Measurements from ENCODE around the gene SLC5A4.

Gene SLC5A4

DNA sequence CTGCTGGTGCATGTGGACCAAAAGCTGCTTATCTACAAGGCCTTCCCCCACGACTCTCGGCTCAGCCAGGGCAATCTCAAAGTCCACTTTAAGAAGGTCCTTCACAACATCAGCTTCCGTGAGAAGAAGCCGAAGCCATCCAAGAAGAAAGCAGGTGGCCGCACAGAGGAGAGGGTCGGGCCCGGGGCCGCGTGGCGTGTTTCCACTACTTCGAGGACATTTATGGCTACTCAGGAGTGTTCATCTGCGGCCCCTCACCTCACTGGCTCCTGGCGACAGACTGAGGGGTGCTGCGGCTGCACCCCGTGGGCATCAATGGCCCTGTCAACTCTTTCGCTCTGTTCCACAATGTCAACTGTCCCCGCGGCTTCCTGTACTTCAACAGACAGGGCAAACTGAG is 16.2 kb upstream of the SLC5A4 start:
- Histone ChIP-seq H3K9ac (ENCODE audit: low read length) (no peak overlapping the region), H3K4me3 (ENCODE audit: insufficient read depth, low read length, poor library complexity, severe bottlenecking) (no peak overlapping the region), H2AFZ (ENCODE audit: low read depth, low read length, severe bottlenecking) (no peak overlapping the region), H3K9me2 (replicated peaks; ENCODE audit: insufficient read depth, low read length) (no peaks in the 10 kb centered on the region), H3K79me2 (ENCODE audit: insufficient read depth, low read length) (no peaks in the 10 kb centered on the region), H3K36me3 (ENCODE audit: low read length) (no peaks in the 10 kb centered on the region), H3F3A (ENCODE audit: insufficient read depth) (no peaks in the 10 kb centered on the region), H4K20me1 (ENCODE audit: low read depth, low read length) (no peaks in the 10 kb centered on the region), H3K9me3 (ENCODE audit: insufficient read depth, low read length) (no peaks in the 10 kb centered on the region), H3K27me3 (ENCODE audit: low read length) (no peaks in the 10 kb centered on the region), H3K4me2 (ENCODE audit: low read depth, low read length, poor library complexity, severe bottlenecking) (no peak overlapping the region), H3K27ac (ENCODE audit: low read depth, low read length) (no peak overlapping the region)
- TF ChIP-seq EZH2phosphoT487 (conservative IDR thresholded peaks at IDR 0.05; ENCODE audit: low read length) = no peak
- TF ChIP-seq, protein P1, sequence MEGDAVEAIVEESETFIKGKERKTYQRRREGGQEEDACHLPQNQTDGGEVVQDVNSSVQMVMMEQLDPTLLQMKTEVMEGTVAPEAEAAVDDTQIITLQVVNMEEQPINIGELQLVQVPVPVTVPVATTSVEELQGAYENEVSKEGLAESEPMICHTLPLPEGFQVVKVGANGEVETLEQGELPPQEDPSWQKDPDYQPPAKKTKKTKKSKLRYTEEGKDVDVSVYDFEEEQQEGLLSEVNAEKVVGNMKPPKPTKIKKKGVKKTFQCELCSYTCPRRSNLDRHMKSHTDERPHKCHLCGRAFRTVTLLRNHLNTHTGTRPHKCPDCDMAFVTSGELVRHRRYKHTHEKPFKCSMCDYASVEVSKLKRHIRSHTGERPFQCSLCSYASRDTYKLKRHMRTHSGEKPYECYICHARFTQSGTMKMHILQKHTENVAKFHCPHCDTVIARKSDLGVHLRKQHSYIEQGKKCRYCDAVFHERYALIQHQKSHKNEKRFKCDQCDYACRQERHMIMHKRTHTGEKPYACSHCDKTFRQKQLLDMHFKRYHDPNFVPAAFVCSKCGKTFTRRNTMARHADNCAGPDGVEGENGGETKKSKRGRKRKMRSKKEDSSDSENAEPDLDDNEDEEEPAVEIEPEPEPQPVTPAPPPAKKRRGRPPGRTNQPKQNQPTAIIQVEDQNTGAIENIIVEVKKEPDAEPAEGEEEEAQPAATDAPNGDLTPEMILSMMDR (IDR thresholded peaks at IDR 0.05; ENCODE audit: insufficient read depth, low read length, poor library complexity, severe bottlenecking) = no peak

DNA sequence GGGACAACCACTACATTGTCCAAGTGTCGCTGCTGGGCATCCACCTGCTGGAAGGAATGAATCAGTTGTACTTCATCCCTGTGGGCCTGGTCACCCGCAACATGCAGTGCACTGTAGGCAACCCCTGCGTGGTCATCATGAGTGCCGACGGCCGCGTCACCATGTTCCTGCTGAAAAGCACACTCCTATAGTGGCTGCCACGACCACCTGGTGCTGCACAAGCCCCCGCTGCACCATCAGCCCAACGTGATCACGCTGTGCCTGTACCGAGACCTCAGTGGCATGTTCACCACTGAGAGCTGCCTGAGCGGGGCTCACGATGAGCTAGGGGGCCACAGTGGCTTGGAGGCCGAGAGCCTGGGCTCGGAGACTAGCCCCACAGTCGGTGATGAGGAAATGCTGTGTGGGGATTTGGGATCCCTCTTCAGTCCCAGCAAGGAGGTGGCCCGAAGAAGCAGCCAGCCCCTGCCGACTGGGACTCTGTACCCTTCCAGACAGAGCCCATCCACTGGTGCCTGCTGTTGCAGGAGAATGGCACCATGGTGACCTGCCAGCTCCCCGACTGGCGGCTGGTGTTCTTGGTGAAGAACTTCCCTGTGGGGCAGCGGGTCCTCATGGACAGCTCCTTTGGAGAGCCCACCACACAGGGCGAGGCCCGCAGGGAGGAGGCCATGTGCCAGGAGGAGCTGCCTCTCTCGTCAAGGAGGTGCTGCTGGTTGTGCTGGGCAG is 15.7 kb upstream of the SLC5A4 start:
- H3K36me3 ChIP-seq (ENCODE audit: low read length) = no peaks in the 10 kb centered on the region
- H3K27ac ChIP-seq (ENCODE audit: low read depth, low read length) = no peak overlapping the region
- no peaks in the 10 kb centered on the region for H3K9me2 ChIP-seq (replicated peaks; ENCODE audit: insufficient read depth, low read length)
- H3K9ac ChIP-seq (ENCODE audit: low read length) = no peak overlapping the region
- no peak overlapping the region for H3K4me2 ChIP-seq (ENCODE audit: low read depth, low read length, poor library complexity, severe bottlenecking)
- no peak overlapping the region for H3K4me3 ChIP-seq (ENCODE audit: insufficient read depth, low read length, poor library complexity, severe bottlenecking)
- no peaks in the 10 kb centered on the region for H3K79me2 ChIP-seq (ENCODE audit: insufficient read depth, low read length)
- no peaks in the 10 kb centered on the region for H3K9me3 ChIP-seq (ENCODE audit: insufficient read depth, low read length)
- TF ChIP-seq EZH2phosphoT487 (conservative IDR thresholded peaks at IDR 0.05; ENCODE audit: low read length) = no peak
- TF ChIP-seq, protein P1 (IDR thresholded peaks at IDR 0.05; ENCODE audit: insufficient read depth, low read length, poor library complexity, severe bottlenecking) = no peak
- H4K20me1 ChIP-seq (ENCODE audit: low read depth, low read length) = no peaks in the 10 kb centered on the region
- H3F3A ChIP-seq (ENCODE audit: insufficient read depth) = no peaks in the 10 kb centered on the region
- no peaks in the 10 kb centered on the region for H3K27me3 ChIP-seq (ENCODE audit: low read length)
- no peak overlapping the region for H2AFZ ChIP-seq (ENCODE audit: low read depth, low read length, severe bottlenecking)

DNA sequence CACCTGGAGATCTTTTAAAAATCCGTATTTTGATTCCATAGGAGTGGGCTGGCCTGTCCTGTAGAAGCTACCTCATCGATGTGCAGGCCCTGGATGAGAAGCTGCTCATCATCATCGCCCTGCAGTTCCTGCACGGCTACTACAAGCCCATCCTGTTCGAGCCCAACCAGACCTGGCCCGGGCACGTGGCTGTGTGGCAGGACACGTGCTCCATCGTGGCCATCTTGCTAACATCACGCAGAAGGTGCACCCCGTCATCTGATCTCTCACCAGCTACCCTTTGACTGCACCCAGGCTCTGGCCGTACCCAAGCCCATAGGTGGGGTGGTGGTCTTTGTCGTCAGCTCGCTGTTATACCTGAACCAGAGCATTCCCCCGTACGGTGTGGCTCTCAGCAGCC is 14.2 kb upstream of the SLC5A4 start:
- Histone ChIP-seq H3K27ac (ENCODE audit: low read depth, low read length) (no peak overlapping the region), H3K4me3 (ENCODE audit: insufficient read depth, low read length, poor library complexity, severe bottlenecking) (no peak overlapping the region), H3K9ac (ENCODE audit: low read length) (no peak overlapping the region), H3K9me2 (replicated peaks; ENCODE audit: insufficient read depth, low read length) (no peaks in the 10 kb centered on the region), H3K79me2 (ENCODE audit: insufficient read depth, low read length) (no peaks in the 10 kb centered on the region), H2AFZ (ENCODE audit: low read depth, low read length, severe bottlenecking) (no peak overlapping the region), H3K9me3 (ENCODE audit: insufficient read depth, low read length) (no peaks in the 10 kb centered on the region), H3K27me3 (ENCODE audit: low read length) (no peaks in the 10 kb centered on the region), H4K20me1 (ENCODE audit: low read depth, low read length) (no peaks in the 10 kb centered on the region), H3K36me3 (ENCODE audit: low read length) (no peaks in the 10 kb centered on the region), H3F3A (ENCODE audit: insufficient read depth) (no peaks in the 10 kb centered on the region), H3K4me2 (ENCODE audit: low read depth, low read length, poor library complexity, severe bottlenecking) (no peak overlapping the region)
- no peak for TF ChIP-seq EZH2phosphoT487 (conservative IDR thresholded peaks at IDR 0.05; ENCODE audit: low read length)
- TF ChIP-seq, protein P1 (IDR thresholded peaks at IDR 0.05; ENCODE audit: insufficient read depth, low read length, poor library complexity, severe bottlenecking) = no peak

Data from SU-DHL-6 (cell line).